ENCODE data around the gene GSTA2.
"Not testable (repeated sequence)": the region's sequence is repeated elsewhere in the genome, so short reads cannot be mapped to it uniquely, and the experiment has no call there.

The GSTA2 gene

GRCh38 chr6:52706001-52706400, 57.3 kb downstream of the GSTA2 start:
- H3K14ac ChIP-seq (ENCODE audit: low read length), result no peak overlapping the region
- H3K23ac ChIP-seq (ENCODE audit: low read length), result no peak overlapping the region
- no peak overlapping the region for H4K12ac ChIP-seq (ENCODE audit: low read depth, low read length)
- no peak overlapping the region for H2BK120ac ChIP-seq (ENCODE audit: insufficient read depth, low read length, poor library complexity)
- no peak overlapping the region for H3K4ac ChIP-seq (ENCODE audit: low read depth, low read length)
- no peak overlapping the region for H3K27ac ChIP-seq (ENCODE audit: low read depth, low read length)
- H2BK5ac ChIP-seq (ENCODE audit: low read depth, low read length, poor library complexity), result no peak overlapping the region
- no peak overlapping the region for H4K8ac ChIP-seq (ENCODE audit: low read depth, low read length)
- H3K9me3 ChIP-seq (ENCODE audit: insufficient read depth, low read depth, low read length), result no peaks in the 10 kb centered on the region
- H2AFZ ChIP-seq (ENCODE audit: insufficient read depth, low read length, poor library complexity), result no peak overlapping the region
- H2AK5ac ChIP-seq (ENCODE audit: low read length), result no peak overlapping the region
- H3K79me1 ChIP-seq (ENCODE audit: low read length), result no peaks in the 10 kb centered on the region
- no peak overlapping the region for H3K18ac ChIP-seq (ENCODE audit: low read length)
- no peak for DNase-seq
- H3K79me2 ChIP-seq (ENCODE audit: control insufficient read depth, insufficient read depth, low read length, poor library complexity), result no peaks in the 10 kb centered on the region
- no peaks in the 10 kb centered on the region for H3K4me1 ChIP-seq (ENCODE audit: control insufficient read depth in 1 of 2, insufficient read depth in 2 of 2, low read length in 2 of 2)
- no peaks in the 10 kb centered on the region for H3K36me3 ChIP-seq (ENCODE audit: control insufficient read depth in 1 of 2, insufficient read depth in 2 of 2, low read length in 2 of 2)
- no peak overlapping the region for H3K4me2 ChIP-seq (ENCODE audit: low read length)
- H3K9ac ChIP-seq (ENCODE audit: low read length), result no peak overlapping the region
- no peak overlapping the region for H4K91ac ChIP-seq (ENCODE audit: low read depth, low read length)
- no CpG with 5 or more reads among the region's 3 CpGs for WGBS (ENCODE audit: extremely low coverage, insufficient coverage, insufficient read length)
- no peaks in the 10 kb centered on the region for H3K27me3 ChIP-seq (ENCODE audit: insufficient read depth, low read length)
- no peak overlapping the region for H2BK12ac ChIP-seq (ENCODE audit: low read length)
- no peak overlapping the region for H3K4me3 ChIP-seq (ENCODE audit: low read depth, low read length)

- H4K8ac ChIP-seq (ENCODE audit: low read depth, low read length); H4K91ac ChIP-seq (ENCODE audit: low read depth, low read length): not testable (repeated sequence)
Measured at GRCh38 chr6:52704781-52705502, 58.3 kb downstream of the GSTA2 start.

GRCh38 chr6:52704060-52704459, 59.2 kb downstream of the GSTA2 start:
- H4K8ac ChIP-seq (ENCODE audit: low read depth, low read length), result no peak overlapping the region
- no peak overlapping the region for H4K12ac ChIP-seq (ENCODE audit: low read depth, low read length)
- no peaks in the 10 kb centered on the region for H3K27me3 ChIP-seq (ENCODE audit: insufficient read depth, low read length)
- H2BK12ac ChIP-seq (ENCODE audit: low read length), result no peak overlapping the region
- H2BK5ac ChIP-seq (ENCODE audit: low read depth, low read length, poor library complexity), result no peak overlapping the region
- H3K4me3 ChIP-seq (ENCODE audit: low read depth, low read length), result no peak overlapping the region
- no peak overlapping the region for H3K14ac ChIP-seq (ENCODE audit: low read length)
- H3K9ac ChIP-seq (ENCODE audit: low read length), result no peak overlapping the region
- H3K23ac ChIP-seq (ENCODE audit: low read length), result no peak overlapping the region
- no peak overlapping the region for H3K4me2 ChIP-seq (ENCODE audit: low read length)
- H2AFZ ChIP-seq (ENCODE audit: insufficient read depth, low read length, poor library complexity), result no peak overlapping the region
- no peak overlapping the region for H3K4ac ChIP-seq (ENCODE audit: low read depth, low read length)
- H3K79me2 ChIP-seq (ENCODE audit: control insufficient read depth, insufficient read depth, low read length, poor library complexity), result no peaks in the 10 kb centered on the region
- no peak overlapping the region for H2BK120ac ChIP-seq (ENCODE audit: insufficient read depth, low read length, poor library complexity)
- H3K4me1 ChIP-seq (ENCODE audit: control insufficient read depth in 1 of 2, insufficient read depth in 2 of 2, low read length in 2 of 2), result no peaks in the 10 kb centered on the region
- no peak overlapping the region for H3K18ac ChIP-seq (ENCODE audit: low read length)
- no peaks in the 10 kb centered on the region for H3K36me3 ChIP-seq (ENCODE audit: control insufficient read depth in 1 of 2, insufficient read depth in 2 of 2, low read length in 2 of 2)
- H3K9me3 ChIP-seq (ENCODE audit: insufficient read depth, low read depth, low read length), result no peaks in the 10 kb centered on the region
- no peak overlapping the region for H3K27ac ChIP-seq (ENCODE audit: low read depth, low read length)
- H2AK5ac ChIP-seq (ENCODE audit: low read length), result no peak overlapping the region
- DNase-seq, result no peak
- no peaks in the 10 kb centered on the region for H3K79me1 ChIP-seq (ENCODE audit: low read length)
- no peak overlapping the region for H4K91ac ChIP-seq (ENCODE audit: low read depth, low read length)

More at GRCh38 chr6:52704781-52705502, 58.3 kb downstream of the GSTA2 start:
- not testable (repeated sequence) for H3K36me3 ChIP-seq (ENCODE audit: control insufficient read depth in 1 of 2, insufficient read depth in 2 of 2, low read length in 2 of 2); H3K4me3 ChIP-seq (ENCODE audit: low read depth, low read length); H3K4me2 ChIP-seq (ENCODE audit: low read length); H3K27me3 ChIP-seq (ENCODE audit: insufficient read depth, low read length); H3K14ac ChIP-seq (ENCODE audit: low read length); H3K79me2 ChIP-seq (ENCODE audit: control insufficient read depth, insufficient read depth, low read length, poor library complexity); H4K12ac ChIP-seq (ENCODE audit: low read depth, low read length); H3K27ac ChIP-seq (ENCODE audit: low read depth, low read length); H3K18ac ChIP-seq (ENCODE audit: low read length); H2BK5ac ChIP-seq (ENCODE audit: low read depth, low read length, poor library complexity); H2BK120ac ChIP-seq (ENCODE audit: insufficient read depth, low read length, poor library complexity); H3K79me1 ChIP-seq (ENCODE audit: low read length); DNase-seq; H3K4me1 ChIP-seq (ENCODE audit: control insufficient read depth in 1 of 2, insufficient read depth in 2 of 2, low read length in 2 of 2); H3K9ac ChIP-seq (ENCODE audit: low read length); H3K4ac ChIP-seq (ENCODE audit: low read depth, low read length); H3K9me3 ChIP-seq (ENCODE audit: insufficient read depth, low read depth, low read length); H2AFZ ChIP-seq (ENCODE audit: insufficient read depth, low read length, poor library complexity); H3K23ac ChIP-seq (ENCODE audit: low read length); H2BK12ac ChIP-seq (ENCODE audit: low read length); H2AK5ac ChIP-seq (ENCODE audit: low read length)
- WGBS (ENCODE audit: extremely low coverage, insufficient coverage, insufficient read length), result no CpG with 5 or more reads among the region's 6 CpGs
